HG03442 (cell line): ENCODE results near the gene CD247.

Source experiments
- ATAC-seq: cut with Tn5 transposase; IDR thresholded peaks from one replicate; pipeline ENCODE4 v1.9.1; 2021; ENCODE audit warnings: mild to moderate bottlenecking, moderate library complexity; ENCODE audit not compliant: unreplicated experiment

The CD247 gene

GRCh38 chr1:167489571-167490340, 28.6 kb downstream of the CD247 start:
- ATAC-seq: no peak

GRCh38 chr1:167488786-167489185, 29.5 kb downstream of the CD247 start:
- no peak for ATAC-seq

GRCh38 chr1:167487614-167488013, 30.7 kb downstream of the CD247 start:
- no peak for ATAC-seq

- ATAC-seq: no peak
These were observed 32.1 kb downstream of the CD247 start for GRCh38 chr1:167486090-167486824.

DNA sequence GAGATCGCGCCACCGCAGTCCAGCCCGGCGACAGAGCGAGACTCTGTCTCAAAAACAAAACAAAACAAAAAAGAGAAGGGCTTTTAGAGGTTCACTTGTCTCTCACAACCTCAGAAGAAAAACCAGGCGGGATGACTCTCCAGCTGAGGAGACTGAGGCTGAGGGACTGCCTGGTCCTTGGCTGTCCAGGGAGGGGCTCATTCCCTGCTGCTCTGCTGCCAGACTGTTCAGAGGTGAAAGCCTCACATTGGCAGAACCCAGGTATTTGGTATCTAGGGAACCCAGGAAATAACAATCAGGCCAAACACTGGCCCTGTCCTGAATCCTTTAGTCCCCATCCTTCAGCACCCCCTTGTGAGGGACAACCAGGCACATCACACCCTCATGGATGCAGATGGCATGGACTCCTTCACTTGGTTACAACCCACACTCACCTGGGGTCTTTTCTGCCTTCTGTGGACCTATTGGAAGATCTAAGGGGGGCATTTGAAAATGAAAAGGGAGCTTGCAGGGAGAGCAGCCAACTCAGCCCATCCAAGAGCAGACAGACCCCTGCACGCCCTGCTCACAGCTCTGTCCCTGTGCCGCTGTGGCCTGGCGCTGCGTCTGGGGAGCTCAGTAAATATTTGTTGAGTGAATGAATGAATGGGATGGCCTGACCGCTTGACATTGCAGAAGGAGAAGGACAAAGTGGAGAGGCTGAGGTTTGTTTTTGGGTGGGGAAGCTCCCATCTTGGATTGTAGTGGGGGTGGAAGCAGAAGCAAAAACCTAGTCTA, 33.4 kb downstream of the CD247 start:
- ATAC-seq: no peak

GRCh38 chr1:167483790-167484189, 34.5 kb downstream of the CD247 start:
- ATAC-seq: no peak

- no peak for ATAC-seq
These were observed 36.1 kb downstream of the CD247 start for GRCh38 chr1:167482184-167482583.

DNA sequence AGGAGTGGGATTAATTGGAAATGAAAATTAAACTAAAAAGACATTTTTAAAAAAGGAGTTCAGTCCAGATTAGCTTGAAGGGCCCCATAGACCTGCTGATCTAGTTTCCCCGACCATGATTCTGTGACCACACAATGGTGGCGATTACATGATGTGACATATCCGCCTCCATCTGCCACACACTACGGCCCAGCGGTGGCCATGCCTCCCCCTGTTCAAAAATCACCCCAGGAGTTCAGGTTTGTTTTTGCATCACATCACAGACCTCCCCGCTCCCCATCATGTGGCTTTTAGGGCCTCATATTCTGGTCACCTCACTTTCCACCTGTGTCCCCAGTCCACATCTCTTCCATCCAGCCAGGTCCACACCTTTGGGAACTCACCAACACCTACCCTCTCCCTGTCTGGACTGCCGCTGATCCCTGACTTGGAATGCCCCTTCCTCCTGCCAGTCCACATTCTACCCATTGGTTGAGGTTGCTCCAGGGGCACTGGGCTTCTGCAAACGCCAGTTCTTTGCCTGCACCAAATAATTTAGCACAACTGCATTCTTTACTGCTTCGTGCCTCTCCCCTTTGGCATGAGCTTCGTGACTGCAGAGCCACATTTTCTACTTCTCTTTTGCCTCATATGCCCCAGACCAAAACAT, 38.9 kb downstream of the CD247 start:
- no peak for ATAC-seq

DNA sequence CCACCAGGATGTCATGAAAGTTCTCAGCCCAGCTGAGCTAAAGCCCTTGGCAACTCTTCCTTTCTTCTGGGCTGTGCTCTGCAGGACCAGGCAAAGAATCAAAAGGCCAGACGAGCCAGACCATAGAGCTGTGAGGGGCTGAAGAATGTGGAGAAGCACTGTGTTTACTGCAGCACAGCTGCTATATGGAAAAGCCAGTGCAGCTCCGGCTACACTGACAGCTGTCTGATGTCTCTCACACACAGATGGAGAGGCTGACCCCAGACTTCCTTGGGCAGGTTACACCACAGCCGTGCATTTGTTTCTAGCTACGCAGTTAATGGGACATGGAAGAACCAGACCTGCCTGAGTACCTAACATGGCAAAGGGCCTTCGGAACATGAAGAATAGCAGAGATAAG, 40.3 kb downstream of the CD247 start:
- no peak for ATAC-seq

- no peak for ATAC-seq
These were observed 42.3 kb downstream of the CD247 start for GRCh38 chr1:167476061-167476460.

DNA sequence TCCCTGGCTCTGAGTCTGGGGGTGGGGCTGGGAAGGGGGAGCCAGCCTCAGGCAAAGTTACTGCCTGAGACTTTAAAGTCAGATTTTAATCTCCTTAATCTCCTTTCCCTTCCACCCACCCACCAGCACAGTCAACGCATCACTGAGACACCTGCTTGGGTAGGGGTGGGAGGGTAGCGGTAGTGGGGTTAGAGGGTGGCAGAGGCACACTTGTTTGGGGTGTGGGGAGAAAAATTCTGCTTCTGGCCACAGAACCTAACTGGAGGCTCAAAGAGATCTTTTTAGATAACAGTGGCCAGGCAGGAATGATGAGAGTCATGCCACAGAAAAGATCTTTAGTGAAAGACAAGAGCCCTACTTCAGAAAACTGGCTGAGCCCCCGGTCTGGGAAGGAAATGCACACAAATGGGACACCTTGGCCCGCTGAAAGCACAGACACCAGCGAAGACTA, 44.1 kb downstream of the CD247 start:
- no peak for ATAC-seq

DNA sequence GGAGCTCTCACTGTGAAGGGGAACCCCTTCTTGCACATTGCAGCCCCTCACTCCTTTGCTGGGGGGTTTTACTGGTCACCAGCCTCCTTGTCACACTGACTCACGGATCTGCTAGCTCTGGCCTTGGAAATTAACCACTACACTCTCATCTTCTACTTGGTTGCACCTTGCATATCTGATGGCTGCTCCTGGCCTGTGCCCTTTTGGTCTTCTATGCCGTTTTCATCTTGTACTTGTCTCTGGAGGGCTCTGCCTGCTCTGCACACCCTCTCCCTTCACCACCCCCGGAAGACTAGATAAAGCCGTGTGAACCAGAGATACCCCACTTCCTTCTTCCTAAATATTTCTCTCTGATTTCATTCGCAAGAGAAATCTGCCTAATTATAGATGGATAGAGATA, 44.6 kb downstream of the CD247 start:
- ATAC-seq: no peak

GRCh38 chr1:167472752-167473521, 45.4 kb downstream of the CD247 start:
- no peak for ATAC-seq

GRCh38 chr1:167471568-167471967, 46.8 kb downstream of the CD247 start:
- ATAC-seq: no peak

GRCh38 chr1:167469280-167469965, 48.9 kb downstream of the CD247 start:
- no peak for ATAC-seq

DNA sequence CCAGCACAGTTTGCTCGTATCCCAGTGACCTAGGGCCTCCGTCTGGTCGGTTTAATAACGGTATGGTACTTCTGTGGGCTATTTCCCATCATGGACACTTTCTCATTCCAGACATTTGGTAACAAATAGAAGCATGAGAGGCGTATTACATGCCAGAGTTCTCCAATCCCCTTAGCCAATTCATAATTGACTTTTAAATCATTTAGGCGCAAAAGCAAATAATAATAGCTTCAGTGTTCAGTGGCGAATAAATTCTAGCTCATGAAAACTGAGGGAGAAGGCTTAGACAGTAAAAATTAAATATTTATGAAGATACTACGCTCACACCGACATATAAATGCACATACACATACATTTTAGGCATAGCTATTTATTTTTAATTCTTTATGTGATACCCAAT, 50.6 kb downstream of the CD247 start:
- ATAC-seq: no peak

- no peak for ATAC-seq
These were observed 51.1 kb downstream of the CD247 start for GRCh38 chr1:167467126-167467710.

GRCh38 chr1:167465743-167466142, 52.6 kb downstream of the CD247 start:
- ATAC-seq: no peak

DNA sequence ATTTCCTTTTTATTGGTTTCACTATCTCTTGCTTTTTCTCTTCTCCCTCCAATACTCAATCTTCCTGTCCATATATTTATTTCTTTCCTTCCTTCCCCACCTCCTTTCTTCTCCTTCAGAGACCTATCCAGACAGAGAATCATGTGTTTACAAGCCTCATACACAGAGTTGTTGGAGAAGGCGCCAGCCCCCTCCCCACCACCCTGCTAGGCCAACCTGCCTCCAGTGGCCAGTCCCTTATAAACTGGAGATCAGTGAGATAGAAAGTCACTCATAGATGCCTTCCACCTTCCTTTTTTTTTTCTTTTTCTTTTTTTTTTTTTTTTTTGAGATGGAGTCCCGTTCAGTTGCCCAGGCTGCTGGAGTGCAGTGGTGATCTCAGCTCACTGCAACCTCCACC, 53.3 kb downstream of the CD247 start:
- no peak for ATAC-seq
